Endothelial cell of umbilical vein (primary cell): ENCODE data around the gene CDH1. TPM values are rescaled to one million over a fixed set of nuclear protein-coding genes. Genes with fewer than 3 reads are reported as not detected.

Experiments used
- BruUV-seq: library from RNA; stranded (reverse); fragments of 400-500 nt; replicated peaks from 2 replicates; lab custom pipeline; 2021; lab: Mats Ljungman, UMichigan
- CTCF ChIA-PET: fragments of 300-600, 350-600 bp; sonication (Branson Sonifier 250); formaldehyde crosslinking; loops from one replicate; lab custom pipeline; 2021; ENCODE audit warnings: antibody characterized with exemption, inconsistent platforms; lab: Charles Lee
- POLR2A ChIA-PET: fragments of 300-600, 350-600 bp; sonication (Branson Sonifier 250); formaldehyde crosslinking; loops from one replicate; lab custom pipeline; 2021; ENCODE audit warnings: antibody characterized with exemption, inconsistent platforms; lab: Charles Lee
- DNase-seq: peaks from one replicate; pipeline ENCODE4 v3.0.0-alpha.2; 2011; ENCODE audit warnings: low read depth, low spot score
- FAIRE-seq: peaks from 2 replicates; lab custom pipeline; 2011; peaks lifted over from hg19 to GRCh38; lab: Jason Lieb, UNC
- H2AFZ ChIP-seq: 2 replicates; pipeline ENCODE4 v1.6.0; 2012; ENCODE audit warnings: low read depth, low read length, control low read depth, inconsistent platforms
- H3K27ac ChIP-seq: 2 replicates; pipeline ENCODE4 v1.5.1; 2011; ENCODE audit warnings: low read depth, mild to moderate bottlenecking, control low read depth, low read length, moderate library complexity; ENCODE audit not compliant: insufficient read depth
- H3K27me3 ChIP-seq, 2 experiments: 2 replicates each; pipeline versions ENCODE4 v1.6.0 to v1.6.1; 2011; ENCODE audit warnings: low read length in 2 of 2, mixed read lengths in 1 of 2; ENCODE audit not compliant: control insufficient read depth in 2 of 2, insufficient read depth in 2 of 2
- H3K36me3 ChIP-seq, 2 experiments: 2 replicates in 1 of 2; 3 replicates in 1 of 2; pipeline ENCODE4 v1.5.1; 2011; ENCODE audit warnings: low read length in 2 of 2, mild to moderate bottlenecking in 1 of 2, moderate library complexity in 1 of 2; ENCODE audit not compliant: control insufficient read depth in 2 of 2, insufficient read depth in 2 of 2; ENCODE audit errors: extremely low read depth in 1 of 2
- H3K4me1 ChIP-seq: 3 replicates; pipeline ENCODE4 v1.5.1; 2011; ENCODE audit warnings: mild to moderate bottlenecking, low read length; ENCODE audit not compliant: control insufficient read depth, insufficient read depth; ENCODE audit errors: extremely low read depth
- H3K4me2 ChIP-seq: 2 replicates; pipeline ENCODE4 v1.6.1; 2011; ENCODE audit warnings: low read length, control low read depth, mixed read lengths; ENCODE audit not compliant: insufficient read depth
- H3K4me3 ChIP-seq, 3 experiments: fragments of 200-600 bp in 1 of 3; sonication (generic), shearing (Covaris generic) in 1 of 3; replicated peaks in 1 of 3; 2 replicates each; pipeline ENCODE4 v1.5.1; 2011 to 2016; ENCODE audit warnings: control low read depth in 3 of 3, low read length in 3 of 3, mild to moderate bottlenecking in 2 of 3, inconsistent platforms in 1 of 3, low read depth in 1 of 3, moderate library complexity in 1 of 3; ENCODE audit not compliant: insufficient read depth in 1 of 3
- H3K79me2 ChIP-seq: 2 replicates; pipeline ENCODE4 v1.6.0; 2012; ENCODE audit warnings: low read length, inconsistent platforms; ENCODE audit not compliant: control insufficient read depth, insufficient read depth
- H3K9ac ChIP-seq: replicated peaks from 2 replicates; pipeline ENCODE3; 2011; ENCODE audit warnings: low read length, control low read depth; ENCODE audit not compliant: insufficient read depth; ENCODE audit errors: extremely low read depth
- H3K9me1 ChIP-seq: replicated peaks from 3 replicates; pipeline ENCODE4 v1.6.0; 2011; ENCODE audit warnings: mild to moderate bottlenecking, low read length; ENCODE audit not compliant: control insufficient read depth, insufficient read depth; ENCODE audit errors: extremely low read depth
- H3K9me3 ChIP-seq: replicated peaks from 2 replicates; pipeline ENCODE4 v1.5.1; 2012; ENCODE audit warnings: low read length, inconsistent platforms; ENCODE audit not compliant: control insufficient read depth, insufficient read depth
- H4K20me1 ChIP-seq: replicated peaks from 2 replicates; pipeline ENCODE3; 2011; ENCODE audit warnings: mild to moderate bottlenecking, low read length; ENCODE audit not compliant: control insufficient read depth, insufficient read depth; ENCODE audit errors: extremely low read depth
- EZH2 ChIP-seq: IDR thresholded peaks from 2 replicates; pipeline ENCODE4 v1.6.1; 2012; ENCODE audit warnings: borderline replicate concordance, low read depth, mild to moderate bottlenecking, moderate library complexity, low read length, inconsistent platforms; ENCODE audit not compliant: severe bottlenecking
- FOS ChIP-seq: IDR thresholded peaks from 2 replicates; pipeline ENCODE4 v1.6.1; 2011; ENCODE audit warnings: mild to moderate bottlenecking, low read length, moderate library complexity, borderline replicate concordance; ENCODE audit not compliant: insufficient read depth
- GATA2 ChIP-seq: IDR thresholded peaks from 2 replicates; pipeline ENCODE4 v1.7.0; 2011; ENCODE audit warnings: low read depth, mild to moderate bottlenecking, moderate library complexity, mixed read lengths, low read length; ENCODE audit not compliant: insufficient read length, insufficient read depth
- JUN ChIP-seq: IDR thresholded peaks from 2 replicates; pipeline ENCODE4 v1.6.1; 2011; ENCODE audit warnings: borderline replicate concordance, low read depth; ENCODE audit not compliant: insufficient read length, insufficient read depth
- MYC ChIP-seq: IDR thresholded peaks from one replicate; pipeline ENCODE4 v1.6.1; 2011; ENCODE audit warnings: mild to moderate bottlenecking, low read depth, low read length
- POLR2A ChIP-seq: IDR thresholded peaks from 2 replicates; pipeline ENCODE4 v1.6.1; 2012; ENCODE audit warnings: low read depth, mild to moderate bottlenecking, control low read depth, low read length
- POLR2AphosphoS5 ChIP-seq: IDR thresholded peaks from 2 replicates; pipeline ENCODE4 v1.6.1; 2012; ENCODE audit warnings: low read depth, mild to moderate bottlenecking, control low read depth, low read length, moderate library complexity; ENCODE audit not compliant: insufficient read depth
- dilution Hi-C: fragments of 300-500 bp; cut with MboI; formaldehyde crosslinking; loops from one replicate; pipeline ENCODE4 v1.15.0; 2019; ENCODE audit warnings: low sequenced_read_pairs; ENCODE audit not compliant: extremely low pct_ligation_motif_present
- intact Hi-C: fragments of 100-400 bp; cut with micrococcal nuclease; formaldehyde crosslinking; loops from one replicate; pipeline ENCODE4 v1.10.0; 2022
- polyA plus RNA-seq, 4 experiments: library from polyadenylated mRNA; depleted of rRNA in 3 of 4; stranded (reverse) in 3 of 4; unstranded in 1 of 4; fragments of >200 nt; gene quantifications; 2 replicates each; pipeline versions ENCODE4 v1.2.1 to v1.2.3, GENCODE V29; 2011 to 2012; ENCODE audit warnings: missing spikeins in 1 of 4
- total RNA-seq: library from RNA; stranded (reverse); gene quantifications from 2 replicates; pipeline ENCODE4 v1.2.3, GENCODE V29; 2021
- TF ChIP-seq, protein P1 (sequence below): IDR thresholded peaks from 2 replicates; pipeline ENCODE4 v1.6.1; 2011; ENCODE audit not compliant: insufficient read depth, insufficient read length
- TF ChIP-seq, protein P2 (sequence below), 2 donors: IDR thresholded peaks; 1 replicate in 1 of 2; 2 replicates in 1 of 2; pipeline ENCODE4 v1.5.1; 2011; ENCODE audit warnings: low read length in 2 of 2, mild to moderate bottlenecking in 2 of 2, moderate library complexity in 2 of 2, control low read depth in 1 of 2, inconsistent platforms in 1 of 2, low read depth in 1 of 2; ENCODE audit not compliant: insufficient read depth in 1 of 2; ENCODE audit errors: extremely low read depth in 1 of 2

CDH1 gene
- total and polyA plus RNA-seq, 2 donors (not counting 3 experiments of a cell fraction or from before 2014, with no cell fraction given): 0.28 to 0.69 TPM

DNA sequence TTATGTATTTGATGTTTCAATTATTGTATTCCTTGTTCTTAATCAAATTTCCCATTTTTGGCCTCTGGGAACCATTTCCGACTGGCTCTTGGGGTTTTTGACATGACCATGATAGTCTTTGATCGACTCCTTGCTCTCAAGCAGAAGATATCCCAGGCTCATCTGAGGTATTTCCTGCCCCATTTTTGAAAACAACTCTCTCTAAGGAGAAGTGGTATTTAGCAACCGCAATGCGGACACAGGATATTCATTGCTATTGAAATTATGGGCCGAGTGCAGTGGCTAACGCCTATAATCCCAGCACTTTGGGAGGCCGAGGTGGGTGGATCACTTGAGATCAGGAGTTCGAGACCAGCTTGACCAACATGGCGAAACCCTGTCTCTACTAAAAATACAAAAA is 111.7 kb downstream of the CDH1 start:
- intact Hi-C loops: loop anchor here (10.0 kb wide), 1 partner anchor 446 kb away; no protein-coding TSS in a partner anchor
- no peaks in the 10 kb centered on the region for H3K79me2 ChIP-seq
- FAIRE-seq: no peak

More for the DNA sequence above, 111.7 kb downstream of the CDH1 start:
- TF ChIP-seq, protein P1, sequence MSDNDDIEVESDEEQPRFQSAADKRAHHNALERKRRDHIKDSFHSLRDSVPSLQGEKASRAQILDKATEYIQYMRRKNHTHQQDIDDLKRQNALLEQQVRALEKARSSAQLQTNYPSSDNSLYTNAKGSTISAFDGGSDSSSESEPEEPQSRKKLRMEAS: no peak
- TF ChIP-seq FOS (no peak), JUN (no peak), POLR2AphosphoS5 (no peak), EZH2 (no peak), GATA2 (no peak), MYC (no peak), POLR2A (no peak)
- TF ChIP-seq, protein P2, sequence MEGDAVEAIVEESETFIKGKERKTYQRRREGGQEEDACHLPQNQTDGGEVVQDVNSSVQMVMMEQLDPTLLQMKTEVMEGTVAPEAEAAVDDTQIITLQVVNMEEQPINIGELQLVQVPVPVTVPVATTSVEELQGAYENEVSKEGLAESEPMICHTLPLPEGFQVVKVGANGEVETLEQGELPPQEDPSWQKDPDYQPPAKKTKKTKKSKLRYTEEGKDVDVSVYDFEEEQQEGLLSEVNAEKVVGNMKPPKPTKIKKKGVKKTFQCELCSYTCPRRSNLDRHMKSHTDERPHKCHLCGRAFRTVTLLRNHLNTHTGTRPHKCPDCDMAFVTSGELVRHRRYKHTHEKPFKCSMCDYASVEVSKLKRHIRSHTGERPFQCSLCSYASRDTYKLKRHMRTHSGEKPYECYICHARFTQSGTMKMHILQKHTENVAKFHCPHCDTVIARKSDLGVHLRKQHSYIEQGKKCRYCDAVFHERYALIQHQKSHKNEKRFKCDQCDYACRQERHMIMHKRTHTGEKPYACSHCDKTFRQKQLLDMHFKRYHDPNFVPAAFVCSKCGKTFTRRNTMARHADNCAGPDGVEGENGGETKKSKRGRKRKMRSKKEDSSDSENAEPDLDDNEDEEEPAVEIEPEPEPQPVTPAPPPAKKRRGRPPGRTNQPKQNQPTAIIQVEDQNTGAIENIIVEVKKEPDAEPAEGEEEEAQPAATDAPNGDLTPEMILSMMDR (IDR thresholded peaks at IDR 0.05; ENCODE audit: extremely low read depth in 1 of 2, insufficient read depth in 1 of 2, low read depth in 1 of 2, low read length in 2 of 2): no peak
- Histone ChIP-seq H4K20me1 (no peaks in the 10 kb centered on the region), H3K9me3 (no peaks in the 10 kb centered on the region), H2AFZ (no peak overlapping the region), H3K4me1 (peaks cover 7% of the 10 kb centered on the region), H3K4me3 (no peak overlapping the region), H3K36me3 (no peaks in the 10 kb centered on the region), H3K27me3 (no peaks in the 10 kb centered on the region), H3K4me2 (no peak overlapping the region), H3K9ac (no peak overlapping the region), H3K9me1 (no peaks in the 10 kb centered on the region), H3K27ac (no peak overlapping the region)
- DNase-seq: no peak
- POLR2A ChIA-PET: no interaction called here
- CTCF ChIA-PET: interaction anchor here (2.4 to 4.1 kb wide), 2 partner anchors 257 to 274 kb away, joined by 7 to 114 read pairs; partner anchors contain the start of gene HAS3
- no TSS peak for BruUV-seq
- dilution Hi-C loops: no loop called here
